GM19043 (cell line): ENCODE data around the gene PDCD11.
"Not testable (repeated sequence)": the region's sequence is repeated elsewhere in the genome, so short reads cannot be mapped to it uniquely, and the experiment has no call there.

Experiments
- ATAC-seq: cut with Tn5 transposase; IDR thresholded peaks from one replicate; pipeline ENCODE4 v1.9.1; 2021; ENCODE audit warnings: low read depth; ENCODE audit not compliant: unreplicated experiment

PDCD11 gene

GRCh38 chr10:103470761-103471653 lies 74.6 kb downstream of the PDCD11 start:
- ATAC-seq: peak; percentile 66

- no peak for ATAC-seq
These were observed 75.6 kb downstream of the PDCD11 start for GRCh38 chr10:103472005-103472404.

GRCh38 chr10:103473261-103473671 lies 76.8 kb downstream of the PDCD11 start:
- ATAC-seq: no peak

- no peak for ATAC-seq
These were observed 77.7 kb downstream of the PDCD11 start for GRCh38 chr10:103474077-103474476.

GRCh38 chr10:103475437-103475836 lies 79.0 kb downstream of the PDCD11 start:
- no peak for ATAC-seq

GRCh38 chr10:103476046-103476768 lies 79.8 kb downstream of the PDCD11 start:
- ATAC-seq: no peak

GRCh38 chr10:103478671-103479070 lies 82.2 kb downstream of the PDCD11 start:
- ATAC-seq: no peak

GRCh38 chr10:103479135-103479534 lies 82.7 kb downstream of the PDCD11 start, which contains the start of gene CALHM3:
TSS of gene CALHM3 (minus strand) at chr10:103479240. CDS start at chr10:103479032, 208 bp downstream.
- ATAC-seq: no peak

GRCh38 chr10:103480521-103480920 lies 84.1 kb downstream of the PDCD11 start:
- ATAC-seq: no peak

- peak; percentile 59 for ATAC-seq
These were observed 85.6 kb downstream of the PDCD11 start for GRCh38 chr10:103481974-103482531.

GRCh38 chr10:103486635-103487409 lies 90.4 kb downstream of the PDCD11 start:
- not testable (repeated sequence) for ATAC-seq

- ATAC-seq: no peak
These were observed 90.9 kb downstream of the PDCD11 start for GRCh38 chr10:103487410-103487708.

GRCh38 chr10:103490986-103491314 lies 94.5 kb downstream of the PDCD11 start:
- ATAC-seq: no peak

- no peak for ATAC-seq
These were observed 95.4 kb downstream of the PDCD11 start for GRCh38 chr10:103491729-103492364.

- no peak for ATAC-seq
These were observed 96.3 kb downstream of the PDCD11 start for GRCh38 chr10:103492655-103493261.

GRCh38 chr10:103493362-103493915 lies 97.0 kb downstream of the PDCD11 start, which contains the start of gene NEURL1:
TSS of gene NEURL1 (plus strand) at chr10:103493705. CDS start at chr10:103494388, 683 bp downstream.
- ATAC-seq: no peak

- no peak for ATAC-seq
These were observed 97.8 kb downstream of the PDCD11 start for GRCh38 chr10:103493916-103494877.

GRCh38 chr10:103495321-103495720 lies 98.9 kb downstream of the PDCD11 start:
- ATAC-seq: no peak
